Jurkat, Clone E6-1 (cell line): ENCODE data around the gene HTR3A. TPM values are rescaled to one million over a fixed set of nuclear protein-coding genes. Genes with fewer than 3 reads are reported as not detected.
"Not testable (repeated sequence)": the region's sequence is repeated elsewhere in the genome, so short reads cannot be mapped to it uniquely, and the experiment has no call there.

Experiments used
- DNase-seq: peaks from one replicate; pipeline ENCODE4 v3.0.0-alpha.2; 2011; ENCODE audit warnings: low read depth, low spot score
- H3K4me3 ChIP-seq: 2 replicates; pipeline ENCODE4 v1.5.1; 2011; ENCODE audit warnings: mild to moderate bottlenecking, low read length, control low read depth, moderate library complexity
- polyA plus RNA-seq: library from polyadenylated mRNA; unstranded; fragments of >200 nt; gene quantifications from one replicate; pipeline ENCODE4 v1.2.1, GENCODE V29; 2012; ENCODE audit warnings: missing spikeins; ENCODE audit not compliant: insufficient read length, insufficient read depth

Gene HTR3A
- not detected for polyA plus RNA-seq

- DNase-seq = no peak
- H3K4me3 ChIP-seq = no peak within 1 kb of the TSS
These were observed at the start of gene HTR3A for GRCh38 chr11:113974741-113975470. TSS of gene HTR3A (plus strand) at chr11:113975108. CDS start at chr11:113975326, 218 bp downstream.

- no peak for DNase-seq
- H3K4me3 ChIP-seq = no peak overlapping the region
These were observed 48.4 kb upstream of the HTR3A start for GRCh38 chr11:113926273-113927197.

GRCh38 chr11:113928311-113928710 lies 46.6 kb upstream of the HTR3A start:
- no peak for DNase-seq
- H3K4me3 ChIP-seq = no peak overlapping the region

GRCh38 chr11:113932788-113933187 lies 42.1 kb upstream of the HTR3A start:
- H3K4me3 ChIP-seq = no peak overlapping the region
- DNase-seq = no peak

GRCh38 chr11:113934193-113934592 lies 40.7 kb upstream of the HTR3A start:
- DNase-seq, H3K4me3 ChIP-seq: not testable (repeated sequence)

GRCh38 chr11:113934761-113935160 lies 40.1 kb upstream of the HTR3A start:
- H3K4me3 ChIP-seq = no peak overlapping the region

GRCh38 chr11:113935858-113936257 lies 39.0 kb upstream of the HTR3A start:
- no peak overlapping the region for H3K4me3 ChIP-seq
- no peak for DNase-seq

More at GRCh38 chr11:113934761-113935160, 40.1 kb upstream of the HTR3A start:
- DNase-seq = no peak

GRCh38 chr11:113937918-113938317 lies 37.0 kb upstream of the HTR3A start:
- H3K4me3 ChIP-seq = no peak overlapping the region
- no peak for DNase-seq

- no peak overlapping the region for H3K4me3 ChIP-seq
- DNase-seq = no peak
These were observed 32.7 kb upstream of the HTR3A start for GRCh38 chr11:113942256-113942655.

GRCh38 chr11:113946162-113946561 lies 28.7 kb upstream of the HTR3A start:
- not testable (repeated sequence) for DNase-seq, H3K4me3 ChIP-seq

GRCh38 chr11:113947994-113948393 lies 26.9 kb upstream of the HTR3A start:
- H3K4me3 ChIP-seq = no peak overlapping the region
- no peak for DNase-seq

GRCh38 chr11:113949891-113950290 lies 25.0 kb upstream of the HTR3A start:
- no peak for DNase-seq
- H3K4me3 ChIP-seq = no peak overlapping the region

- no peak for DNase-seq
- no peak overlapping the region for H3K4me3 ChIP-seq
These were observed 23.4 kb upstream of the HTR3A start for GRCh38 chr11:113951537-113951936.

- no peak for DNase-seq
- no peak overlapping the region for H3K4me3 ChIP-seq
These were observed 22.8 kb upstream of the HTR3A start for GRCh38 chr11:113952070-113952469.

GRCh38 chr11:113952588-113952987 lies 22.3 kb upstream of the HTR3A start:
- no peak overlapping the region for H3K4me3 ChIP-seq
- no peak for DNase-seq

- no peak for DNase-seq
- H3K4me3 ChIP-seq = no peak overlapping the region
These were observed 20.7 kb upstream of the HTR3A start for GRCh38 chr11:113954235-113954634.

- no peak overlapping the region for H3K4me3 ChIP-seq
- DNase-seq = no peak
These were observed 17.9 kb upstream of the HTR3A start for GRCh38 chr11:113956986-113957385.

- DNase-seq = no peak
- no peak overlapping the region for H3K4me3 ChIP-seq
These were observed 14.1 kb upstream of the HTR3A start for GRCh38 chr11:113960702-113961330.

- H3K4me3 ChIP-seq = no peak overlapping the region
- DNase-seq = no peak
These were observed 7.5 kb upstream of the HTR3A start for GRCh38 chr11:113967361-113967760.
